Adrenal gland (tissue), 12 donors: ENCODE data around the gene ILF2. TPM values are rescaled to one million over a fixed set of nuclear protein-coding genes. Genes with fewer than 3 reads are reported as not detected.

Experiments
- DNase-seq, 7 donors: peaks; one replicate each; pipeline ENCODE4 v3.0.0-alpha.2; 2019 to 2020
- H3K27ac ChIP-seq, 5 donors: fragments of 200-600 bp; sonication (generic) in 4 of 5; 1 replicate in 3 of 5; 2 replicates in 2 of 5; pipeline versions ENCODE4 v1.5.1 to v1.8.0; 2016 to 2020; ENCODE audit warnings: mild to moderate bottlenecking in 1 of 5
- H3K27me3 ChIP-seq: fragments of 200-600 bp; 2 replicates; pipeline ENCODE4 v1.8.0; 2021
- H3K36me3 ChIP-seq, 2 donors: fragments of 200-600 bp; replicated peaks in 1 of 2; 1 replicate in 1 of 2; 2 replicates in 1 of 2; pipeline versions ENCODE4 v1.5.1 to v1.8.0; 2018 to 2022
- H3K4me1 ChIP-seq, 2 donors: fragments of 200-600 bp; replicated peaks in 1 of 2; 1 replicate in 1 of 2; 2 replicates in 1 of 2; pipeline versions ENCODE4 v1.5.1 to v1.8.0; 2018 to 2021
- H3K4me3 ChIP-seq, 4 donors: fragments of 200-600 bp; sonication (generic) in 3 of 4; one replicate each; pipeline ENCODE4 v1.5.1; 2016 to 2018
- H3K9me3 ChIP-seq, 3 donors: fragments of 200-600 bp; sonication (generic) in 1 of 3; replicated peaks in 1 of 3; 1 replicate in 2 of 3; 2 replicates in 1 of 3; pipeline versions ENCODE4 v1.5.1 to v1.8.0; 2016 to 2021
- POLR2A ChIP-seq, 2 donors: fragments of 450-650 bp; IDR thresholded peaks; one replicate each; pipeline ENCODE4 v1.6.1; 2017; ENCODE audit warnings: antibody characterized with exemption in 2 of 2, mild to moderate bottlenecking in 2 of 2, moderate library complexity in 1 of 2
- WGBS, 4 donors: extraction: QIAGEN DNeasy Blood & Tissue Kit in 2 of 4; methylation state at CpG; one replicate each; pipeline versions ENCODE4 v1.1.5 to v1.1.7; 2013 to 2017; 5-methylcytosine and 5-hydroxymethylcytosine counted together
- intact Hi-C, 2 donors: fragments of 100-400 bp; cut with DNase I; formaldehyde crosslinking; loops; one replicate each; pipeline versions ENCODE4 v1.14.1 to v1.15.0; 2022 to 2023
- polyA plus RNA-seq, 3 donors: library from polyadenylated mRNA; stranded (reverse); fragments of 200-250 nt in 2 of 3; fragments of 350-450 nt in 1 of 3; fragmentation: Illumina TruSeq in 1 of 3; extraction: RNeasy Lipid Tissue Mini Kit (QIAGEN cat#74804) in 1 of 3; gene quantifications; one replicate each; pipeline ENCODE4 v1.2.3, GENCODE V29; 2013 to 2014
- total RNA-seq, 9 donors: library from RNA; depleted of rRNA in 4 of 9; stranded (reverse); fragments of >200 nt in 4 of 9; fragments of 120-200 nt in 1 of 9; fragmentation: NEBNext Ultra II Directional in 1 of 9; extraction: Animal tissue kit (Norgen Biotek cat#: 25700) in 1 of 9; gene quantifications; one replicate each; pipeline versions ENCODE4 v1.1.0 to v1.2.4, GENCODE V29; 2013 to 2023
- TF ChIP-seq, protein P1 (sequence below), 6 experiments: fragments of 450-650 bp in 4 of 6; fragments of 200-600 bp in 2 of 6; sonication (generic) in 1 of 6; IDR thresholded peaks; 1 replicate in 5 of 6; 2 replicates in 1 of 6; pipeline versions ENCODE4 v1.5.1 to v1.8.0; 2016 to 2021; ENCODE audit warnings: antibody characterized with exemption in 6 of 6, mild to moderate bottlenecking in 2 of 6, moderate library complexity in 1 of 6
- donor health status: healthy with polysubstance abuse.
- donor health status: Bipolar disorder and iron deficiency.
- donor health status: DM: yes; HTN: yes; CAD: no.
- donor health status: DM: no; HTN: no; CAD: no.
- donor health status: DM: no; HTN: no; CAD: no.
- donor health status: DM: yes; HTN: yes; CAD: no.

ILF2 gene
- total and polyA plus RNA-seq, 12 donors, result 42.2 to 397 (median 105) TPM

DNA sequence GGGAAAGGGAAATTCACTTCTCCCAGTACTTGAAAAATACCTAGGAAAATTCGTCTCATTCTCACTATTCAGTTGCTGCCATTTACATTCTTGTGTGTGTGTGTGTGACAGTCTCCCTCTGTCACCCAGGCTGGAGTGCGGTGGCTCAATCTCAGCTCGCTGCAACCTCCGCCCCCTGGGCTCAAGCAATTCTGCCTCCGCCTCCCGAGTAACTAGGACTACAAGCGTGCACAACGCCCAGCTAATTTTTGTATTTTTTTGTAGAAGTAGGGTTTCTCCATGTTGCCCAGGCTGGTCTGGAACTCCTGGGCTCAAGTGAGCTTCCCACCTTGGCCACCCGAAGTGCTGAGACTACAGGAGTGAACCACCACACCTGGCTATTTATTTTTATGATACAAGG, 11.1 kb downstream of the ILF2 start:
- 78 to 83% (median 81%) methylated on average over 9 of the region's 9 CpGs for WGBS, 4 donors
- H3K27ac ChIP-seq, result no peak overlapping the region
- no peaks in the 10 kb centered on the region for H3K9me3 ChIP-seq
- no peak for DNase-seq
- no peak for TF ChIP-seq POLR2A (IDR thresholded peaks at IDR 0.05)
- TF ChIP-seq, protein P1, sequence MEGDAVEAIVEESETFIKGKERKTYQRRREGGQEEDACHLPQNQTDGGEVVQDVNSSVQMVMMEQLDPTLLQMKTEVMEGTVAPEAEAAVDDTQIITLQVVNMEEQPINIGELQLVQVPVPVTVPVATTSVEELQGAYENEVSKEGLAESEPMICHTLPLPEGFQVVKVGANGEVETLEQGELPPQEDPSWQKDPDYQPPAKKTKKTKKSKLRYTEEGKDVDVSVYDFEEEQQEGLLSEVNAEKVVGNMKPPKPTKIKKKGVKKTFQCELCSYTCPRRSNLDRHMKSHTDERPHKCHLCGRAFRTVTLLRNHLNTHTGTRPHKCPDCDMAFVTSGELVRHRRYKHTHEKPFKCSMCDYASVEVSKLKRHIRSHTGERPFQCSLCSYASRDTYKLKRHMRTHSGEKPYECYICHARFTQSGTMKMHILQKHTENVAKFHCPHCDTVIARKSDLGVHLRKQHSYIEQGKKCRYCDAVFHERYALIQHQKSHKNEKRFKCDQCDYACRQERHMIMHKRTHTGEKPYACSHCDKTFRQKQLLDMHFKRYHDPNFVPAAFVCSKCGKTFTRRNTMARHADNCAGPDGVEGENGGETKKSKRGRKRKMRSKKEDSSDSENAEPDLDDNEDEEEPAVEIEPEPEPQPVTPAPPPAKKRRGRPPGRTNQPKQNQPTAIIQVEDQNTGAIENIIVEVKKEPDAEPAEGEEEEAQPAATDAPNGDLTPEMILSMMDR (IDR thresholded peaks at IDR 0.05), result no peak
- peak overlapping the region in 1 of 4 donors; percentile 92 for H3K4me3 ChIP-seq
- peaks cover 8 to 18% of the 10 kb centered on the region in 2 donors for H3K4me1 ChIP-seq
- H3K36me3 ChIP-seq, result peaks cover 0 to 43% of the 10 kb centered on the region in 2 donors
- intact Hi-C loops, result loop anchor here in 1 of 2 donors (10.0 kb wide), 1 partner anchor 85 kb away; no protein-coding TSS in a partner anchor
- H3K27me3 ChIP-seq, result no peaks in the 10 kb centered on the region

DNA sequence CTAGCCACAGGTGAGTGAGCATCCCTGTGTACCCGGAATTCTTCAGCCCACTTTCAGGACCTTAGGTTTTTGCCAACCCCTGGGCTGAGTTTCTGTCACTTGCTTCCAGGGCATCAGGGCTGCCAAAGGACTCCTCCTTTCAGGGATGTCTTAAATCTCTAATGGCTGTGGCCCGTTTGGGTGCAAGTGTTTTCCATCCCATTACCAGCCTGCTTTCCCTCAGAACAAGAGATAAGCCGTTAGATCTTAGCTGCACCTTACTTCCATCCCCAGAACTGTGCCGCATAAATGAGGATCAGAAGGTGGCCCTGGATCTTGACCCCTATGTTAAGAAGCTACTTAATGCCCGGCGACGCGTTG, 11.6 kb downstream of the ILF2 start:
- no peaks in the 10 kb centered on the region for H3K9me3 ChIP-seq
- 26 to 45% (median 35%) methylated on average over 7 to 8 of the region's 8 CpGs for WGBS, 4 donors
- H3K36me3 ChIP-seq, result peaks cover 0 to 38% of the 10 kb centered on the region in 2 donors
- H3K4me3 ChIP-seq, result peak overlapping the region; percentile 35 to 95 (median 89)
- DNase-seq, result no peak
- intact Hi-C loops, result no loop called here
- H3K27me3 ChIP-seq, result no peaks in the 10 kb centered on the region
- TF ChIP-seq, protein P1 (IDR thresholded peaks at IDR 0.05), result no peak
- no peak for TF ChIP-seq POLR2A (IDR thresholded peaks at IDR 0.05)
- H3K4me1 ChIP-seq, result peaks cover 8 to 18% of the 10 kb centered on the region in 2 donors
- peak overlapping the region in 4 of 5 donors; percentile 83 to 99 (median 96) for H3K27ac ChIP-seq

DNA sequence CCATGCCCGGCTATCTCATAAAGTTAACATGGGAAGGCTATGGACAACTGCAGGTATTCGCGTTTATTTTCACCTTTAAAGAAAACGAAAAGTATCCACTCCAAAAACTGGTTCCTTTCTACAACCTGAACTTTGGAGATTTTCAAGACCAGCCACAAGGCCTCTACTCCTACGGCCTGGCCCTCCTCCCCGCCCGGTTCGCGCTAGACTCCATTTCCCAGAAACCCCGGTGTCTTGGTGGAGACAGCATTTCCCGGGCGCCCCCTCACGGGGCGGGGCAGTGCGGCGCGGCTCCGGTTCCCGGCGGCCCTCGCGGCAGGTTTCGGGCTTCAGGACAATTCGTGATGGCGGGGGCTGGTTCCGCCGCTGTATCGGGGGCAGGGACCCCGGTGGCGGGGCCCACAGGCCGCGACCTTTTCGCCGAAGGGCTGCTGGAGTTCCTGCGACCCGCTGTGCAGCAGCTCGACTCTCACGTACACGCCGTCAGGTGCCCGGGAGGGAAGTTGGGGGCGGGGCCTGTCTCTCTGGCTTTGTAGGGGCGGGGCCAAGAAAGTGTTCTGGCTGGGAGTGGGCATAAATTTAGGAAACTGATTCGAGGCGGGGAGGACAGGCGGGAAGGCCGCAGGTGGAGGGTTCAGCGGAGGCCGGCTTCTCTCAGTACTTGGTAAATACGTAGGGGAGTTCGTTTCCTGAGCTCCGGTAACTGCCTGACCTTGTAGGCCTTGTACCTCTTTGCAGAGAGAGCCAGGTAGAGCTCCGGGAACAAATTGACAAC, 12.2 kb downstream of the ILF2 start, which contains the start of gene SNAPIN:
SNAPIN (plus strand) TSS at position 304 of the 775 bp plus-strand sequence; CDS start at position 345, 41 bp downstream.
- Histone ChIP-seq H3K4me3 (peak within 1 kb of the TSS; percentile 35 to 95 (median 89)), H3K27me3 (no peaks in the 10 kb centered on the region), H3K4me1 (peaks cover 10 to 18% of the 10 kb centered on the region in 2 donors), H3K9me3 (no peaks in the 10 kb centered on the region), H3K36me3 (peaks cover 0 to 32% of the 10 kb centered on the region in 2 donors), H3K27ac (peak within 1 kb of the TSS; percentile 72 to 99 (median 96))
- intact Hi-C loops, result no loop called here
- peak; percentile 87 to 95 (median 93) for DNase-seq
- WGBS, 4 donors, result 2 to 3% (median 2%) methylated on average over 35 to 53 of the region's 53 CpGs
- TF ChIP-seq, protein P1 (IDR thresholded peaks at IDR 0.05), result peak in 1 of 6 experiments; percentile 19
- TF ChIP-seq POLR2A (IDR thresholded peaks at IDR 0.05), result peak; percentile 43 to 53

DNA sequence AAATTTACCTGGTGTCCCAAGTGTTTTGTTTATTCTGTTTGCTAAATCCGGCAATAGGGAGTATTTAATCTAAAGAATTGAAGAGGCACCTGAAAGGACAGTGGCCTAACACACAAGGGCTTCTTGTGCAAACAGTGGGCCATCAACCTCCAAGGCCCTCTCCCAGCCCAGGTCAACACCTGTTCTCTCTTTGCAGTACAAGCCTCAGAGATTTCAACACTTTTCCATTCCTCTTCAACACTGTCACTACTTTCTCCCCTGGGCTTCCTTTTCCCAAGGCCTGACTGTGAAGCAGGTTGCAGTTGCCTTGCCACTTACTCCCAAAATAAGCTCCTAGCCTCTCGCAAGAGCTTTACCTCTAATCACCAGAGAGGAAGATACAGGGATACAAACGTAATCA, 15.5 kb downstream of the ILF2 start:
- WGBS, 4 donors, result 81 to 93% (median 89%) methylated on average over 3 of the region's 3 CpGs
- intact Hi-C loops, result no loop called here

More for the DNA sequence above, 15.5 kb downstream of the ILF2 start:
- Histone ChIP-seq H3K4me1 (peaks cover 22 to 27% of the 10 kb centered on the region in 2 donors), H3K9me3 (no peaks in the 10 kb centered on the region), H3K27ac (no peak overlapping the region), H3K36me3 (no peaks in the 10 kb centered on the region), H3K4me3 (no peak overlapping the region), H3K27me3 (no peaks in the 10 kb centered on the region)
- no peak for DNase-seq
- no peak for TF ChIP-seq POLR2A (IDR thresholded peaks at IDR 0.05)
- TF ChIP-seq, protein P1 (IDR thresholded peaks at IDR 0.05), result no peak
